Neuronal stem cell (in vitro differentiated cells): ENCODE measurements around the gene TMEM158.

ENCODE experiments used
- DNase-seq: peaks from one replicate; pipeline ENCODE4 v3.0.0-alpha.2; 2013; ENCODE audit warnings: low spot score
- H2AFZ ChIP-seq: one replicate; pipeline ENCODE4 v1.6.1; 2013; ENCODE audit warnings: mild to moderate bottlenecking, low read length, inconsistent platforms
- H2AK5ac ChIP-seq: 2 replicates; pipeline ENCODE4 v1.6.1; 2013; ENCODE audit warnings: low read depth, mild to moderate bottlenecking, inconsistent platforms, low read length, moderate library complexity, mixed read lengths
- H2BK120ac ChIP-seq: 2 replicates; pipeline ENCODE4 v1.6.1; 2013; ENCODE audit warnings: low read depth, mild to moderate bottlenecking, inconsistent platforms, low read length, moderate library complexity, mixed read lengths
- H2BK12ac ChIP-seq: one replicate; pipeline ENCODE4 v1.6.1; 2013; ENCODE audit warnings: low read length, inconsistent platforms
- H2BK15ac ChIP-seq: 2 replicates; pipeline ENCODE4 v1.6.1; 2013; ENCODE audit warnings: mild to moderate bottlenecking, low read length, inconsistent platforms, mixed read lengths
- H2BK5ac ChIP-seq: one replicate; pipeline ENCODE4 v1.6.1; 2013; ENCODE audit warnings: inconsistent platforms, mild to moderate bottlenecking, low read length, moderate library complexity
- H3K14ac ChIP-seq: one replicate; pipeline ENCODE4 v1.6.1; 2013; ENCODE audit warnings: low read length, inconsistent platforms
- H3K18ac ChIP-seq: 2 replicates; pipeline ENCODE4 v1.6.1; 2013; ENCODE audit warnings: low read length, inconsistent platforms
- H3K23ac ChIP-seq: 2 replicates; pipeline ENCODE4 v1.6.1; 2013; ENCODE audit warnings: low read depth, mild to moderate bottlenecking, mixed read lengths, low read length, inconsistent platforms; ENCODE audit not compliant: poor library complexity
- H3K27ac ChIP-seq: replicated peaks from 3 replicates; pipeline ENCODE4 v1.5.1; 2013; ENCODE audit warnings: low read length, inconsistent platforms
- H3K27me3 ChIP-seq, 3 experiments: 2 replicates each; pipeline ENCODE4 v1.6.1; 2013; ENCODE audit warnings: low read length in 3 of 3, mild to moderate bottlenecking in 2 of 3, inconsistent platforms in 1 of 3, low read depth in 1 of 3, mixed read lengths in 1 of 3, moderate library complexity in 1 of 3; ENCODE audit not compliant: control insufficient read depth in 3 of 3, insufficient read depth in 3 of 3
- H3K36me3 ChIP-seq, 2 donors: replicated peaks in 1 of 2; 2 replicates each; pipeline ENCODE4 v1.6.1; 2013; ENCODE audit warnings: low read length in 2 of 2; ENCODE audit not compliant: control insufficient read depth in 2 of 2, insufficient read depth in 2 of 2
- H3K4ac ChIP-seq: 2 replicates; pipeline ENCODE4 v1.6.1; 2013; ENCODE audit warnings: inconsistent platforms, mild to moderate bottlenecking, low read length, moderate library complexity
- H3K4me1 ChIP-seq, 2 donors: 1 replicate in 1 of 2; 2 replicates in 1 of 2; pipeline ENCODE4 v1.6.1; 2013; ENCODE audit warnings: low read length in 2 of 2, low read depth in 1 of 2; ENCODE audit not compliant: control insufficient read depth in 2 of 2, insufficient read depth in 1 of 2
- H3K4me2 ChIP-seq: one replicate; pipeline ENCODE4 v1.6.1; 2013; ENCODE audit warnings: mild to moderate bottlenecking, low read length, inconsistent platforms; ENCODE audit not compliant: insufficient read depth, poor library complexity, severe bottlenecking
- H3K4me3 ChIP-seq, 2 donors: 2 replicates each; pipeline ENCODE4 v1.5.1; 2013; ENCODE audit warnings: low read length in 2 of 2, mild to moderate bottlenecking in 2 of 2, inconsistent platforms in 1 of 2, moderate library complexity in 1 of 2
- H3K79me1 ChIP-seq: one replicate; pipeline ENCODE4 v1.6.1; 2013; ENCODE audit warnings: low read depth, mild to moderate bottlenecking, inconsistent platforms, low read length, moderate library complexity
- H3K9ac ChIP-seq: one replicate; pipeline ENCODE4 v1.6.1; 2013; ENCODE audit warnings: mild to moderate bottlenecking, low read depth, low read length, inconsistent platforms; ENCODE audit not compliant: poor library complexity
- H3K9me3 ChIP-seq, 2 donors: replicated peaks in 1 of 2; 2 replicates each; pipeline versions ENCODE3 to v1.6.1; 2013; ENCODE audit warnings: low read length in 2 of 2, mild to moderate bottlenecking in 2 of 2, inconsistent platforms in 1 of 2, low read depth in 1 of 2, mixed read lengths in 1 of 2, moderate library complexity in 1 of 2; ENCODE audit not compliant: control insufficient read depth in 2 of 2, insufficient read depth in 1 of 2
- H4K8ac ChIP-seq: one replicate; pipeline ENCODE4 v1.6.1; 2013; ENCODE audit warnings: low read depth, mild to moderate bottlenecking, inconsistent platforms, low read length, moderate library complexity
- H4K91ac ChIP-seq: one replicate; pipeline ENCODE4 v1.6.1; 2013; ENCODE audit warnings: low read length, low read depth, mild to moderate bottlenecking, inconsistent platforms; ENCODE audit not compliant: poor library complexity
- WGBS, 2 donors: extraction: QIAGEN DNeasy Blood & Tissue Kit; methylation state at CpG; one replicate each; pipeline ENCODE4 v1.1.7; 2013; ENCODE audit warnings: missing lambda C conversion rate in 2 of 2, mixed read lengths in 1 of 2; ENCODE audit not compliant: insufficient read length in 2 of 2, insufficient replicate concordance in 1 of 2; ENCODE audit errors: extremely low coverage in 2 of 2; 5-methylcytosine and 5-hydroxymethylcytosine counted together

The TMEM158 gene

DNA sequence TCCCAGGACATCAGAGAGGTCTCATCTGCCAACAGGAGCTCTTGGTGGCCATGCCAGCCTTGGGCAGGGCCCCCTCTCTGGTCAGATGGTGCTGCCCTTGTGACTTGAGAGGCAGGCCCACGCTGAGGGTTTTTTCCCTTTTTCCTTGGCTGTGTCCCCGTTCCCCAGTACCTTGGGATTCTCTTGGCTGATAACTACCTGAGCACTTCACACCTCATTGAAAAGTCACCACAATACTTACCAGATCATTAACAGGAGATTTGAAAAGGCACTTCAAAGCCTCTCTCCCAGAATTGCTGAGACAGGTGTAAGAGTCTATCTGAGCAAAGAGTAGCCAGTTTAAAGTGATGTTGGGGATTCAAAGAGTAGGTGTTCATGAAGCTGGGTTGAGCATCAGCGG, 15.1 kb upstream of the TMEM158 start:
- Histone ChIP-seq H3K23ac (no peak overlapping the region), H3K4ac (no peak overlapping the region), H3K14ac (no peak overlapping the region), H3K4me1 (no peaks in the 10 kb centered on the region), H2BK120ac (no peak overlapping the region), H3K27me3 (peaks cover 0 to 5% (median 0%) of the 10 kb centered on the region in 3 experiments), H2BK12ac (no peak overlapping the region), H3K9ac (no peak overlapping the region), H3K4me2 (no peak overlapping the region), H3K4me3 (no peak overlapping the region), H3K18ac (no peak overlapping the region), H4K8ac (no peak overlapping the region), H3K79me1 (no peaks in the 10 kb centered on the region), H4K91ac (no peak overlapping the region), H3K9me3 (no peaks in the 10 kb centered on the region), H3K36me3 (no peaks in the 10 kb centered on the region), H2AFZ (no peak overlapping the region), H2AK5ac (no peak overlapping the region), H2BK15ac (no peak overlapping the region), H3K27ac (no peak overlapping the region), H2BK5ac (no peak overlapping the region)
- no peak for DNase-seq
- no CpG with 5 or more reads among the region's 3 CpGs for WGBS, 2 donors

DNA sequence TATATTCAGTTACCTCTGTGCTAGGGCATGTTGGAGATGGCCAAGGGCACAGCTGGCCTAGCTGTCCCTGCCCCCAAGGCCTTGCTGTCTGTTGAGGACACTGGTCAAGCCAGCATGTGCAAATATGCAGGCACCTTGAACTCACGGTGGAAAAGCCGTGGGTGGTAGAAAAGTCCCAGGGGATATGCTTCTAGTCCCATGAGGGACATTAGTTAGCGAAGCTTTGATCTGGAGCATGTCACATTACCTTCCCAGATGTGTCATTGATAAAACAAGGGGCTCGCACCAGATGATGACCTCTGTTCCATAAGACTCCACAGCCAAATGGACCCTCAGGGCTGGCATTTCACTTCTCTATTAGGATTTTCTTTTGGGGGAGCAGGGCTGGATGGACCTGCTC, 14.2 kb upstream of the TMEM158 start:
- Histone ChIP-seq H2BK120ac (no peak overlapping the region), H3K4ac (no peak overlapping the region), H2BK5ac (no peak overlapping the region), H2AFZ (no peak overlapping the region), H4K8ac (no peak overlapping the region), H3K27ac (no peak overlapping the region), H3K9ac (no peak overlapping the region), H3K23ac (no peak overlapping the region), H3K4me2 (no peak overlapping the region), H3K4me3 (no peak overlapping the region), H4K91ac (no peak overlapping the region), H3K18ac (no peak overlapping the region), H2BK12ac (no peak overlapping the region), H3K79me1 (no peaks in the 10 kb centered on the region), H2AK5ac (no peak overlapping the region), H2BK15ac (no peak overlapping the region), H3K9me3 (no peaks in the 10 kb centered on the region), H3K14ac (no peak overlapping the region), H3K4me1 (no peaks in the 10 kb centered on the region), H3K27me3 (peaks cover 0 to 5% (median 0%) of the 10 kb centered on the region in 3 experiments), H3K36me3 (no peaks in the 10 kb centered on the region)
- WGBS, 2 donors, result no CpG with 5 or more reads among the region's 4 CpGs
- no peak for DNase-seq

DNA sequence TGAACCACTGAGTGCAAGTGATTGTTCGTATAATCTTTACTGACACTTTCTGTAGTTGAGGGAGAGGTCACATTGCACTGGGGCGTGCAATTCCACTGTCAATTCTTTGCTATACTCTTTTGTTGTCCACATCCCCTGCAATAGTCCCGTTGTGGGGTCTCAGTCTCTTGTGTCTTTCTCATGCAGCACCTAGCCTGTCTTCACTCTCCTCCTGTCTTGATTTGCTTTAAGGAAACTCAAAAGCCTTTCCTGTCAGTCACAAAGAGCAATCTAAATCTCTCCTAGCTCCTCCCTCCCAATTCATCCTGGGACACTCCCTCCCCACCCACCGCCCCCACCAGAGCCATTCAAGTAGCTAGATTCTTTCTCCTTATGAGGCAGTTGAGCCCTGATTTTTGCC, 13.2 kb upstream of the TMEM158 start:
- Histone ChIP-seq H2BK120ac (no peak overlapping the region), H3K9me3 (no peaks in the 10 kb centered on the region), H2BK5ac (no peak overlapping the region), H3K36me3 (no peaks in the 10 kb centered on the region), H3K27me3 (peaks cover 0 to 5% (median 0%) of the 10 kb centered on the region in 3 experiments), H3K27ac (no peak overlapping the region), H3K4me3 (no peak overlapping the region), H2BK12ac (no peak overlapping the region), H3K23ac (no peak overlapping the region), H3K14ac (no peak overlapping the region), H3K4me1 (no peaks in the 10 kb centered on the region), H3K79me1 (no peaks in the 10 kb centered on the region), H4K91ac (no peak overlapping the region), H3K4me2 (no peak overlapping the region), H2BK15ac (no peak overlapping the region), H3K18ac (no peak overlapping the region), H3K9ac (no peak overlapping the region), H4K8ac (no peak overlapping the region), H2AK5ac (no peak overlapping the region), H2AFZ (no peak overlapping the region), H3K4ac (no peak overlapping the region)
- no CpG with 5 or more reads among the region's 4 CpGs for WGBS, 2 donors
- no peak for DNase-seq

DNA sequence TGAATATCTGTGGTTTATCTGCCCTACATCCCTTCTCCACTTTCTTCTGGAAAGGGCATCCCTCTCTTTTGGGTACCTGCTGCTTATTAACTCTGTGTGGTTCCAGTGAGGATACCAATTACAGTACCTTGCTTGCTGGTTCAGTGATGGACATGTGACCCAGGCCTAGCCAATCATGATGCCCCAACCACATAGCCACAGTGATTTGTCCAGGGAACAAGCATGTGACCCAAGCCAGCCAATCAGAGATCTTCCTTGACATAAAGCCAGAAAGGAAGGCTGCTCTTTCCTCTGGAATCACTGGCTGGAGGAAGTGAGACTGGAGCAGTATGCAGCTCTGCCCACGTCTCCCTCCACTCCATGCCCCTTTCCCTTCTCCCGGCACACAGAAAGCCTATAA, 10.9 kb upstream of the TMEM158 start:
- no peak overlapping the region for H2BK5ac ChIP-seq
- H3K23ac ChIP-seq, result no peak overlapping the region
- no CpG with 5 or more reads among the region's 2 CpGs for WGBS, 2 donors
- H2BK12ac ChIP-seq, result no peak overlapping the region
- no peak overlapping the region for H3K4me3 ChIP-seq
- no peak overlapping the region for H4K8ac ChIP-seq
- no peaks in the 10 kb centered on the region for H3K4me1 ChIP-seq
- H3K36me3 ChIP-seq, result no peaks in the 10 kb centered on the region
- H3K18ac ChIP-seq, result no peak overlapping the region
- H3K14ac ChIP-seq, result no peak overlapping the region
- no peak overlapping the region for H2BK15ac ChIP-seq
- H3K9me3 ChIP-seq, result no peaks in the 10 kb centered on the region
- H2AFZ ChIP-seq, result peak overlapping the region; percentile 37
- H3K4ac ChIP-seq, result no peak overlapping the region
- no peak for DNase-seq
- no peak overlapping the region for H2AK5ac ChIP-seq
- no peak overlapping the region for H3K27ac ChIP-seq
- H4K91ac ChIP-seq, result no peak overlapping the region
- H3K27me3 ChIP-seq, result no peaks in the 10 kb centered on the region
- no peak overlapping the region for H2BK120ac ChIP-seq
- H3K9ac ChIP-seq, result no peak overlapping the region
- no peaks in the 10 kb centered on the region for H3K79me1 ChIP-seq
- H3K4me2 ChIP-seq, result no peak overlapping the region
